Measurements from ENCODE around the gene HOXC6.
"Not testable (repeated sequence)": the region's sequence is repeated elsewhere in the genome, so short reads cannot be mapped to it uniquely, and the experiment has no call there.

HOXC6 gene

DNA sequence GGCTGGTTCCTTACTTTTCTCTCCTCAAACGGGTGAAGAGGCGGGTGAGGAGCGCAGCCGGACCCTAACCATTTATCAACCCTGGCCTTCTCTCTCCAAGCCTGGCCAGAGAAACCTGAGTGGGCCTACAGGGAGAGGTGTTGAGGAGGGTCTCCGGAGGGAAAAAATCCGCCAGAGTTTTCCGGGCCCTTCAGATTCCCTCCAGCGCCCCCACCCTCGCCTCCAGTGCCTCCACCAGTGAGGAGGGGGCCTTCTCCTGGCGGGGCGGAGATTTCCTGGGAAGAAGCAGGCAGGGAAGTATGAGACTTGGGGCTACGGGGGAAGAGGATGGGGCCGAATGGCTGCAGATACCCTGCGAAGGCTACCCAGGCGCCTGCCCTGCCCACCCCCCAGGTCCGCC, 3.2 kb downstream of the HOXC6 start:
- no peak for DNase-seq

DNA sequence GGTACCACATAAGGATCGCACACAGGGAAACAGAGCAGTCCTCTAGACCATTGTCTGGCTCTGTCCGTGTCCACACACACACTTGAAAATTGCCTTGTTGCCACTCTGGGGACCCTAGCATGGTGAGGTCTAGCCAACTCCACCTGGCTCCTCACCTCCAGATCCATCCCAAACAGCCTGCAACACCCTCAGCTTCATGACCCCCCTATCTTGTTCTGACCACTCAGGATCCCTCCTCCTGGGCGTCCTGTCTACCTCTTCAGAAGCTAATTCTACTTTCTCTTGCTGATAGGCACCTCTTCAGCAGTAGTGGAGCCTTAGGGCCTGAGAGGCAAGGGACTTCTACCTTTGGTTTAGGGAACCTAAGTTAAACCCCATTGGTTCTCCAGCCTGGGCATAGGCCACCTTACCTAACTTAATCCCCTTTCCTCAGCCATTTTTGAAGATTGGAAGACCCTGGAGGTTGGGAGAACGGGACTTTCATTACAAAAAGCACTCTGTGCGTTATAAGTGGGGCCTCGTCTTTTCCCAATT, 3.9 kb downstream of the HOXC6 start:
- no peak for DNase-seq

DNA sequence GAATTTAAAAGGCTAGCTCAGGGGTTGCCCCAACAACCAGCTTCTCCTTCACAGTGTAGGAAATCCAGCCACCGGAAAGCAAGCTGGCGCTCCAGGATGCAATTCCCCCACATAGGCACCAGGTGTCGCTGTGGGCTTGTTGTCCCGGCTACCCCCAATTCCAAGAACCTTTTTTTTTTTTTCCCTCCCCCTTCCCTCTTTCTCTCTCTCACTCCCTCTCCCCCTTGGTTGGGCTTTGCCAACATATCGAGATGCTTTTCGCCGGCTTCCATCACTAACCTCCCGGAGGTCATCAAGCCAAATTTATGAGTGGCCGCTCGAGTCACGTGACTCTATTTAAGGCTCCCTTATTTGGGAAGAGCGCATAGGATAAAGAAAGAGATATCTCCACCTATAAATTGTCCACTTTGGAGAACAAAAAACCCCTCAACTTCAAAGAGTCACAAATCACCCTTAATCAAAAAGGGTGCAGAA, 4.4 kb downstream of the HOXC6 start, which contains the start of gene HOXC5:
HOXC5 (plus strand) TSS at position 424 of the 474 bp plus-strand sequence. CDS start 73 bp downstream, outside the sequence.
- no peak for DNase-seq

DNA sequence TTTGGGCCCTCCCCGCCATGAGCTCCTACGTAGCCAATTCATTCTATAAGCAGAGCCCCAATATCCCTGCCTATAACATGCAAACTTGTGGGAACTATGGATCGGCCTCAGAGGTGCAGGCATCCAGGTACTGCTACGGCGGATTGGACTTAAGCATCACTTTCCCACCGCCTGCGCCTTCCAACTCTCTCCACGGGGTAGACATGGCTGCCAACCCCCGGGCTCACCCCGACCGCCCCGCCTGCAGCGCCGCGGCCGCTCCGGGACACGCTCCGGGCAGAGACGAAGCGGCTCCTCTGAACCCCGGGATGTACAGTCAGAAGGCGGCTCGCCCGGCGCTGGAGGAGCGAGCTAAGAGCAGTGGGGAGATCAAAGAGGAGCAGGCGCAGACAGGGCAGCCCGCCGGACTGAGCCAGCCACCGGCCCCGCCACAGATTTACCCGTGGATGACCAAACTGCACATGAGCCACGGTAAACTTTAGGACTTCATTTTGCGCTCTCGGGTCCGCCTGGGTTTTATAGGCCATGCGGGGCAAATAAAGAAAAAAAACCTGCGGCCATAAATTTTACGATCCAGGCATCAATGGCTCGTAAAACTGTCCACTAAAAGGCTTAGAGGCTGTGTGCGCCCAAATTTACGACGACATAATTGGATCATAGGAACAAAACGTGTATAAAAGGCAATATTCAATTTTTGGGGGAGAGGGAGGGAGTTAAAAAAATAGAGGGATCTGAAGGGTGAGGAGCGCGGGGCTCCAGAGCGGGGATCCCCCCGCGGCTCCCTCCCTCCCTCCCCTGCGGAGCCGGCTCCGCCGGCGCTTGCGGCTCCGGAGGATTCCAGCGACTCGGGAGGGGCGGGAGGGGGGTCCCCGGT, 5.1 kb downstream of the HOXC6 start:
- DNase-seq: no peak

DNA sequence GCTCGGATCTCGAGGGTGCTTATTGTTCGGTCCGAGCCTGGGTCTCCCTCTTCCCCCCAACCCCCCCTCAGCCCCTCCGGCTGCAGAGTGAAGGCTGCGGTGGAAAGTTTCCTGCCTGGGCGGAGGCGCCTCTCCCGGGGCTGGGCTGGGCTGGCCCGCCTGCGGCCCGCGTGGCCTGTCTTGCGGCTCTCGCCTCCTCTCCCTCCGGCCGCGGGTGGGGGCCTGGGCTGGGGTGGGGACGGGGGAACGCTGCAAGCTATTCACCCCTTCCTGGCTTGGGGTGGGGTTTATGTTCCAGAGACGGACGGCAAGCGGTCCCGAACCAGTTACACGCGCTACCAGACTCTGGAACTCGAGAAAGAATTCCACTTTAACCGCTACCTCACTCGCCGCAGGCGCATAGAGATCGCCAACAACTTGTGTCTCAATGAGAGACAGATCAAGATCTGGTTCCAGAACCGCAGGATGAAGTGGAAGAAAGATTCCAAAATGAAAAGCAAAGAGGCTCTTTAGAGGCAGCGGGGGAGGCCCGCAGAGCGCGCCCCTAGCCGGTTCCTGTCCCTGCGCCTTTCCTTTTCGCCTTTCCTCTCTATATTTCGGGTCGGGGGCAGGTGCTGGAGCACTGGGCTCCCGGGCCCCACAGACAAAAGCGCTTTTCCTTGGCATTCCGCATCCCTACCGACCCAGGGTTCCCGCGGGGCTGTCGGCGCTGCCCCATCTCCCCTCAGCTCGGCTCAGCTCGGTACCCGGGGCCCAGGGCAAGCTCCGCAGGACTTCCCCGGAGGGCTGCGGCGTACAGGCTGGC, 5.9 kb downstream of the HOXC6 start:
- DNase-seq: no peak

DNA sequence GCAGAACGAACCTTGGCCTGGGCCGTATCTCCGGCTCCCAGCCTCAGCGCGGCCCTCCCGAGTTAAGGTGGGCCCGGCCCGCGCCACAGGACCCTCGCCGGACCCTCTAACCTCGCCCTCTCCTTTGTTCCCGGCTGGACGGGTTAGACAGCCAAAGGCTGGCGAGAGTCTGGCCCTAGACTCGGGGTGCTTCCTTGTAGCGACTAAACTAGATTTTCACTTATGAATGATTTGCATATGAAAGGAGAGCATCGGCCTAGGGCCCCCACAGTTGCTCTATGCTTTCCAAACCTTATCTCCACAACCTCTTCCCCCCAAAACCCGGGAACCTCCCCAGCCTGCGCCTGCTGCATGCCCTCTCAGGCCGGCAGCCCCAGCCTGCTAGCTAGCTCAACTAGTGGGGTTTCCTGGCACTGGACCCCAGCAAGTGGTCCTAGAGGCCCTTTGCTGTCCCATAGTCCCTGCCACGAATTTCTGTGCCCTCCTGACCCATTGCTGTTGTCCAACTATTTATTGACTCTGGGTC, 6.6 kb downstream of the HOXC6 start:
- DNase-seq: no peak

DNA sequence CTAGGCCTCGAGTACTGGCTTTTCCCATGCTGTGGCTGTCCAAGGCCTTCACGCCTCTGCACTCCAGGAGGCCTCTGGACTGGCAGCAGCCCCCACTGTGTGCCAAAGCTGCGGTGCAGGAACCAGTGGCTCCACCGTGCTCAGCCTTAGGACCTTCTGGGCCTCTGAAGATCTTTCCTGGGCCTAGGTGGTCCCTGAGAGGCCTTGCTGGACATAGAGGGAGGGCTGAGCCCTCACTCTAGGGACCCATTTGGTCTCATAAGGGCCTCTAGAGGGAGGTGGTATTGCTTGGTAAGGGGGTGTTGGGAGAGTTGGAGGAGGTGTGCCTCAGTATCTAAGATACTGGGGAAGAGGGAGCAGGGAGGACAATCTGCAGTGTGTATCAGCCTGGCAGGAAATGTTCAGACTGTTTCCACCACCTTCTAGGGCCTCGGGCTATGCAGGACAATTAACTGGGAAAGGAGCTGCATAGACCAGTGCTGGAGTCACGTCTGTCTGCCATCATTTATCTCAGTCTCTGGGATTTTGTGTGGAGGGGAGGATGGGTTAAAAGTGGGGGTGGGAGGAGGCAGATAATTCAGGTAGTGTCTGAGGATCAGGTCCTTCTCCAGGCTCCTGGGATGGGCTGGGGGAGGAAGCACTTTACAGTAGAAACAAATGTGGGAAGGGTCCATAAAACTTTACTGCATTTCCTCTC, 7.5 kb downstream of the HOXC6 start:
- DNase-seq: no peak

DNA sequence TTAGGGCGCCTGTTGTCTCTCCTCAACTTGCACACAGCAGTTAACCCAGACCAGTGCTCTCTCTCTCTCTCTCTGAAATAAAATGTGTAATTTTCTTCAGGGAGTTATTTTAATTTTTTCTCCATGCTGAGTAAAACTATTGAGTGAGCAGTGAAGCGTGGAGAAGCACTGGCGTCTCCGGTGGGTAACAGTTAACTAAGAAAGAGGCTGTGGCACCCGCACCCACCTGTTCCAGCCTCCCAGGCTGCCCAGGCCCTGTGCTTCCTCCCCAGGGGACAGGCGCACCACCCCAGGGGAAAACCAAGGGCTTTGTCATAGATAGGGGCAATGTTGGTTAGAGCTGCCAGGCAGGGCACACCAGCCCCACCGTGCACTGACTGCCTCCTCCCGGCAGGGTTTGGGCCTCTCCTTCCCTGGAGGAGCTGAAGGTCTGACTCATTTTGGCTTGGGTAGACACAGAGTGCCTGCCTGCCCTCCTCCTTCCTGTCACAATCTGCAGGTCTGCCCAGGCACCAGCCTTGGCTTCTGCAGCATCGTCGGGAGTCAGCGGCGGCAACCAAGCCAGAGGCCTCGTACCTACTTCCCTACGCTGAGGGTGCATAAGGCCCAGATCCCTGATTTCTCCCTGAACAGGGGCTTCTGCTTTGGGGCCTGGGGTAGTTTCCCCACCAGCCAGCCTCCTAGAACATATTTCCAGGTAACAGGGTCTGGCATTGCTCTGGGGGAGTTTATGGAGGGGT, 8.6 kb downstream of the HOXC6 start:
- DNase-seq: no peak

DNA sequence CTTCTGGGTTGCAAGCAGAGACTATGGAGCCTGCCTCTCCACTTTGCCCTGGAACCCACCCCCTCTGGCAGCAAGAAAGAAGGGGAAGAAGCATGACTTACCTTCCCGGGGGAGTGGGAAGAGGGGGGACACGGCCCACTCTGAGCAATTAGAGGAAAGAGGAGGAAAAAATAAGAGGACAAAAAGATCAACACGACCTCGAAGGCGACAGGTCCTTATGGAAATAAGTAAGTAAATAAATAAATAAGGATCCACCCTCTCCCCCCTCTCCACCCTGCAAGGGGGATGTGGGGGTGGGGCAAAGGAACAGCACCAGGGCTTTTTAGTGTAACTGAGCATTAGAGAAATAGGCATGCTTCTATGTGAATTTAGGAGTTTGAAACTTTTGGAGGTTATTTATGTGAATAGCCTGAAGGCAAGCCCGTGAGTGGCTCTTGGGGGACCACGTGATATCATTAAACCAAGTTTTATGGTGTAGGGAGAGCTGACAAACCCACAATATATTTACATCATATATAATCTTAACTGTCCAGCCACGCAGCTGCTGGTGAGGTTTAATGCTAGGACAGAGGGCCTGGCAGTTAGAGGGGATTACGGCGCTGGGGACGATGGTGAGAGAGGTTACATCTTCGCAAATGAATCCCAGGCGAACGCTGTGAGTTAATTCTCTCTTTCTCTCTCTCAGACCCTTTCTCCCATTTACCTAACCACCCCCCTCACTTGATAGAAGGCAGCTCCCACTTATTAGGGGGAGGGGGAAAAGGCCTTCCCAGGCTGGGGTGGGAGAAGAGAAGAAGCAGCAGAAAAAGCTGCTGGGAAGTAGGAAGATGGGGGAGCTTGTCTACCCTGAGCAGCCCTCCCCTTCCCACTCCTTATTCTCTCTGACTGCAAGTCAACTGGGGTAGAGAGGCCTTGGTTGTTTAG, 9.4 kb downstream of the HOXC6 start:
- DNase-seq: no peak

DNA sequence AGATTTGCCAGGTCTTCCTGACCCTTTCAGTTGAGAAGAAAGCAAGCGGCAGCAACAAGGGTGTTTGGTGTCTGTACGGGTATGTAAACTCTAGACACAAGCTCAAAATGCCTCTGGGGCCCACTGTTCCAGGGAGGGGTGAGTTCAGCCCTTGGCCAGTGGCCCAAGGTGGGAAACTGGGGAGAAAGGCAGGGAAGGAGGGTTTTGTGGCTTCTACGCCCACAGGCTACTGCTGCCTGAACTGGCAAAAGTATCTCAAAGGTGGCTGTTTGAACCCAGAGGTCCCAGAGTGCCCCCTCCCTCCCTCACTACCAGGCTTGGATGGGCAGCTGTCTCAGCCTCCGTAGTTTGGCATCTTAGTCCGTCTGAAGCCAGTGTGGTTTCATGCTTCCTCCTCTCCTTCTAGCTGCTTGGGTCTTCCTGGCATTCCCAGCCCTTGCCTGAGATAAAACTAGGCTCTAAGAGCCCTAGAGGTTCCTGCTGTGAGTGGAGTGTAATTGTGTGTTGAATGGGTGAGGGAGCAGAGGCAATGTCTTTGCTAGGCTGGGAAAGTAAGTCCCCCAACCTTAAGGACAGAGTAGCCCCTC, 10.1 kb downstream of the HOXC6 start:
- DNase-seq: no peak

DNA sequence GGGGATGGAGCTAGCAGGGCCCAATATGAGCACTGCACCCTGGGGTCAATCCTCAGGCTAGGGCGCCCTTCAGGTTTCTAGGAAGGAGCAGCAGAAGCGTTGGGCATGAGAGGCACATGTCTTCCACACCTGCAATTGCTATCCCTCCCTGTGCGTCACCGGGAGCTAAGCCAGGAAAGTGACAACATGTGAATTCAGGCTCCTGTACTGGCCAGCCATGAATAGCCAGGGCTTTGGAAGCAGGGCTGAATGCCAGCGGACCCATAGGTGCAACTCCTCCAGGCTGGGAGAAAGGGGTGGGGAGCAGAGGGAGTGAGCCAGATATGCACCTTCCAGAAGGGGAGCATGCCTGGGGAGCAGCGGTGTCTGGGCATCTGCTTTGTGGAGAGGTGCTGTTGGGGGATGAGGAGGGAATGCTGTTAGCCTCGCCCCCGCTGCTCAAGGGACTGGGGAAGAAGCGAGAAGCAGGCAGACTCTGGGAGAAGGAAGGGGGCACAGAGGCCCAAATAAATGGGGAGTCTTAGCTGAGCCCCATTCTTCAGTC, 10.7 kb downstream of the HOXC6 start:
- no peak for DNase-seq

DNA sequence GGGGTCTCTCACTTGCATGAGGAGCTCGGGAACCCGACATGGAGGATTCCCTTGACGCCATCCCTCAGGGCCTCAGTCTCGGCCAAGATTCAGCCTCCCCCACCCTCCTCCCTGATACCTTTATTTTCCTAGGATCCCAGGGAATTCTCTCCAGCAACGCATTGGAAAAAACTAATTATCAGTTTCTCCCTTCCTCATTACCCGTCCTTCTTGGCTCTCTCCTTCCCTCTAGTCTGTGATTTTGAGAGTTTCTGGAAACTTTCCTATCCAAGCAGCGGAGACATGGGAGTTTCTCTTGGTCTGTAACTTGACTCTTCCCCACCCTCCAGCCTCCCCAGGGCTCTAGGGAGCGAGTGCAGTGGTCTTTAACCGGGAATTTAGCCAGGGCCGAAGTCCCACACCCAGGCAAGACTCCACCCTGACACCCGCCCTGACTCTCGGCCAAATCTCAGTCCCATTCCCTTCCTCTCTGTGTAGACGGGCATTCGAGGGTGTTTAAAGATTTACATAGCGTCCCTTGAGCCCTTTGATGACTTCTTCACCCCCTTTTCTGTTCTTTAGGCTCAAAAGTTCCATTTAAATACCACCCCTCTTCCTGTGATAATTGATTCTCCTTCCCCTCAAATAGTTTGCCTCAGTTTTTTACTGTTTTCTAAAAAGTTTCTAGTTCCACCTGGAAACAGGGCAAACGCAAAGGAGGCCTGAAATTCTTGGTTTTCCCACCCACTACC, 11.3 kb downstream of the HOXC6 start:
- no peak for DNase-seq

DNA sequence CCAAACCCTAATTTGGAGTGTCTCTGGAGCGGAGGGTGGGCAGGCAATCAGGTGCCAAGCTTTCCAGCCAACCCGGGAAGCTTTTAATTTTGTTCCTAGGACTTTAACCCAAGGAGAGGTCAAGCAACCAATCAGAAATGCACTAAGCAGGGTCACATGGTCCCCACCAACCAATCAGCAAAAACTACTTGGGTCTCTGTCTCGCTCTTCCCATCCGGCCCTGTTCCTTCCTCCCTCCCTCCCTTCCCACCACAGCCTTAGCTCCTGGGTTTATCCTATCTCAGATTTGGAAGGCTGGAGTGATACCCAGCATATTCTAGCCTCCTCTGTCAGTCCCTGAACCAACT, 11.9 kb downstream of the HOXC6 start:
- DNase-seq: no peak

DNA sequence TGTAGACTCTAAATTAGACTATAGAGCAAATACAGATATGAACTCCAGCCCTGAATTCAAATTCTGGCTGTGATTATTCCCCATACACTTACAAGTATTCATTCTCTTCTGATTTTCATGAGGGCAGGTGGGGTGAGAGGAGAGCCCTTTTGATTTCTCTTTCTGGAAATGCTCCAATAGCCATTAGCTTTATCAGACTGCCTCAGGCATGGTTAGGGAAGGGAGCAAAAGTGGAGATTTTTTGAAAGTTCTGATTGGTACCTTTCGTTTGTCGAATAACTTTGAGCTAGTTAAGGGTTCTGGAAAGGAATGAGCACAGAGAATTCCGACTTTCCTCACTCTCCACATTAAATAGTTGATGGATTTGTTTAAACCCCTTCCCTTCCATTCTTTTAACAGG, 12.4 kb downstream of the HOXC6 start:
- DNase-seq: no peak

DNA sequence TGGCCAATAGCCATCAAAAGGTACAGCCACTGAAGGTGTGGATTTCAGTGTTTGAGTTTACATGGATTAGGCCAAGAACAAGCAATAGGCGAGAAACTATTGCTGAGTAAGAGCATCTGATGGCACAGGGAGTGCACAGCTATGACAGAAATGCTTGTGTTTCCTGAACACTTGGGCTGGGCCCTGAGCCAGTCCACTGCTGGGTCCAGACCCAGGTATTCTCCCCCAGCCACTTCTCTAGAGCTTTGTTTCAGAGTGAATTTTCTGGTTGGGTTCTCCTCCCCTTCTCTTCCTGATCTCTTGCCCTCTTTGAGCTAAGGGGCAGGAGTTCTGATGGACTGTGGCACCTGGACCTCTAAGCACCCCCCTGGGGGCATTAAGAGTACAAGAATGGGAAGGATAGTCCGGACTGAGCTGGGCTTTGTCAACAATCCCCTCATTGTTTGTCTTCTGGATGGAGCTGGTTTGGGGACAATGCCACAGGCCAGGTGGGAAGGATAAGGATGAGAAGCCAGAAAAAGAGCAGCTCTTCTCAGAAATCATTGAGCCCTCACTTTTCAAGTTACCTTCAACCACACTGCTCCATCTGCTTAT, 13.0 kb downstream of the HOXC6 start:
- no peak for DNase-seq

DNA sequence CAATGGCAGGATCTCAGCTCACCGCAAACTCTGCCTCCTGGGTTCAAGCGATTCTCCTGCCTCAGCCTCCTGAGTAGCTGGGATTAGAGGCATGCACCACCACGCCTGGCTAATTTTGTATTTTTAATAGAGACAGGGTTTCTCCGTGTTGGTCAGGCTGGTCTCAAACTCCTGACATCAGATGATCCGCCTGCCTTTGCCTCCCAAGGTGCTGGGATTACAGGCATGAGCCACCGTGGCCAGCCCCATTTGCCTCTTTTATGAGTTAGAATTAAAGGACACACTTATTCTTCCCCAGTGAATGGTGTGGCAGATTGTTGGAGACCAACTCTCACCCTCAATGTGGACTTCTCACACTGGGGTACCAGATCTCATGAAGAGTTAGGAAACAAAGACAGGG, 13.8 kb downstream of the HOXC6 start:
- DNase-seq: not testable (repeated sequence)

DNA sequence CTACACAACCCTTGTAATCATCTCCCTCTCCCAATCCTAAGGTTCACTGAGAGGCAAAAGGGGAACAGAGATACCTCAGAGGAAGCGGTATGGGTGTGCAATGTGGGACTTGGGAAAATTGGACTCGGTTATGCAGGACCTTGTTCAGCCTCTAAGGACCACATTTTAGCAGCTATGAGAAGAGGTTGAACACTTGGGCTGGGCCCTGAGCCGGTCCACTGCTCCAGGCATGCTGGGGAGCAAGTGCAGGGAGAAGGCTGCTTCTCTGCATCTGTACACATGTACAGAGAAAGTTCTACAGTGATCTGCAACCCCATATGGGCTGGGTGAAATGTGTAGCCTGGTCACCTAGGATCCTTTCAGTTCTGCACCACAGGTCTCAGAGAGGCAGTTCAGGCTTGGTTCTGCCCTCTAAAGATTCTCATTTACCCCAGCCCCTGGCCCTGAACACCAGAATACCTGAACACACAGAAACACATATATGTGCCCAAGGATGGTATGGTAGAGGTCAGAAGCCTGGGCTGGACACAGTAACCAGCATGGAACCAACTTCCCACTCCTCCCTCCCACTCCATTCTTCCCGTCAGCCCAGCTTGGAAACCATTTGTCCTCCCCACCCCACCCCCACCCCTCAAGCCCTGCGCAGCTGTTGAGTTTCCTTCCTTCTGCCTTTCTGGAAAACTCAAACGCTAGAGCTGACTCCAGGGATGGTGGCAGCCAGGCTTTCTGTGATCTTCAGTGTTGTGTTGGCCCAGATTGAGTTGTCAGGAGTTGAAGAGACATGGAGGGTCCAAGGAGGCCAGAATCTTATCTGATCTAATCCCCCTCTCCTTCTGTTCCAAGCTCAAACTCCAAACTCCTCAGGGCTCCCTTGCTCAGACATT, 15.0 kb downstream of the HOXC6 start:
- no peak for DNase-seq

All from NCI-H1436 treated with DMSO at 0.1 percent for 48 hours (cell line).